SK-N-MC (cell line): ENCODE data around the gene EPHB4.
A peak's percentile ranks its signal among the peaks of the same experiment; 100 is the strongest.

Experiments
- DNase-seq: peaks from one replicate; pipeline ENCODE4 v3.0.0-alpha.2; 2011; ENCODE audit warnings: low read depth, low spot score
- H3K27ac ChIP-seq: fragments of 200-600 bp; sonication (generic); 2 replicates; pipeline ENCODE4 v1.5.1; 2016; ENCODE audit warnings: mixed run types
- H3K36me3 ChIP-seq: fragments of 200-600 bp; sonication (generic); 2 replicates; pipeline ENCODE4 v1.6.1; 2017; ENCODE audit warnings: antibody characterized with exemption, low read length, mixed read lengths; ENCODE audit not compliant: insufficient read depth
- H3K4me3 ChIP-seq: fragments of 200-600 bp; sonication (generic); 2 replicates; pipeline ENCODE4 v1.5.1; 2016
- H3K9ac ChIP-seq: fragments of 200-600 bp; sonication (generic); 2 replicates; pipeline ENCODE4 v1.8.0; 2017; ENCODE audit warnings: mixed run types, mixed read lengths; ENCODE audit not compliant: insufficient read length
- H3K9me3 ChIP-seq: fragments of 200-600 bp; sonication (generic); 2 replicates; pipeline ENCODE4 v1.6.1; 2017; ENCODE audit warnings: low read depth, mild to moderate bottlenecking, antibody characterized with exemption, low read length, moderate library complexity, mixed read lengths
- EZH2 ChIP-seq: fragments of 200-600 bp; sonication (generic); IDR thresholded peaks from one replicate; pipeline ENCODE4 v1.6.1; 2017; ENCODE audit warnings: antibody characterized with exemption
- FOXP2 ChIP-seq: optimal IDR thresholded peaks from 2 replicates; pipeline ENCODE3; 2011; ENCODE audit warnings: mild to moderate bottlenecking, moderate library complexity; ENCODE audit not compliant: insufficient read depth; ENCODE audit errors: extremely low read length, control extremely low read depth
- POLR2AphosphoS5 ChIP-seq: IDR thresholded peaks from 2 replicates; pipeline ENCODE4 v1.6.1; 2012; ENCODE audit warnings: mild to moderate bottlenecking, low read depth, low read length, borderline replicate concordance

The EPHB4 gene

GRCh38 chr7:100866729-100867039 is 39.4 kb upstream of the EPHB4 start:
- TF ChIP-seq POLR2AphosphoS5 (no peak), FOXP2 (no peak), EZH2 (no peak)
- H3K27ac ChIP-seq = peak overlapping the region; percentile 98
- peak overlapping the region; percentile 92 for H3K4me3 ChIP-seq
- H3K36me3 ChIP-seq = peaks cover 19% of the 10 kb centered on the region
- H3K9ac ChIP-seq = peak overlapping the region; percentile 98
- no peaks in the 10 kb centered on the region for H3K9me3 ChIP-seq
- DNase-seq = no peak

GRCh38 chr7:100865938-100866728 is 38.8 kb upstream of the EPHB4 start:
- Histone ChIP-seq H3K36me3 (peaks cover 14% of the 10 kb centered on the region), H3K4me3 (peak overlapping the region; percentile 92), H3K27ac (peak overlapping the region; percentile 98), H3K9ac (peak overlapping the region; percentile 98), H3K9me3 (no peaks in the 10 kb centered on the region)
- DNase-seq = no peak
- TF ChIP-seq FOXP2 (no peak), EZH2 (no peak), POLR2AphosphoS5 (no peak; the same call in 1 of the 2 replicates)

DNA sequence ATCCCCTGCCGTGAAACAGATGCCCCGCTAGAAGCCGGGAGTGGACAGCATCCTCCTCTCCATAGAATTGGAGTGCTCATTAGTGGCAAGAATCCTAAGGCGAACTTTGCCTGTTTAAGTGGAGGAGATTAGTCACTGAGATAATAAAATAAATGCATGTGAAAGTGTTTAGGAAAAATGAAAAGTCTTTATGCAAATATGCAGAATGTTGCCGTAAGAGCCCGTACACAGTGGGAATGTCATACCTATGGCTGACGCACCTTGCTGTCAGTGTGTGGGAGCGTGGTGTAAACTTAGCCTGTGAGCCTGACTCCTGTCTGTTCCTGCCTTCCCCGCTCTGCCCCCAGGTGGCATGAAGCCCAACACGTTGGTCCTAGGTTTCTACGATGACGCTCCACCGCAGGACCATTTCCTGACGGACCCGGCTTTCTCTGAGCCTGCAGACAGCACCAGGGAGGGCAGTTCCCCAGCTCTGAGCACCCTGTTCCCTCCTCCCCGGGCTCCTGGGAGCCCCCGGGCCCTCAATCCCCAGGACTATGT is 38.1 kb upstream of the EPHB4 start:
- Histone ChIP-seq H3K9me3 (no peaks in the 10 kb centered on the region), H3K36me3 (peaks cover 7% of the 10 kb centered on the region; the same call in 1 of the 2 replicates), H3K4me3 (peak overlapping the region; percentile 92), H3K9ac (peak overlapping the region; percentile 98), H3K27ac (peak overlapping the region; percentile 98)
- no peak for DNase-seq
- TF ChIP-seq POLR2AphosphoS5 = no peak

- DNase-seq = no peak
- no peak for TF ChIP-seq EZH2
- TF ChIP-seq POLR2AphosphoS5 = no peak
- TF ChIP-seq FOXP2 = no peak
- Histone ChIP-seq H3K27ac (peak overlapping the region; percentile 98), H3K9me3 (no peaks in the 10 kb centered on the region), H3K9ac (no peak overlapping the region), H3K4me3 (no peak overlapping the region), H3K36me3 (no peaks in the 10 kb centered on the region; the same call in 1 of the 2 replicates)
Observed at GRCh38 chr7:100864263-100864845, 37.0 kb upstream of the EPHB4 start.

DNA sequence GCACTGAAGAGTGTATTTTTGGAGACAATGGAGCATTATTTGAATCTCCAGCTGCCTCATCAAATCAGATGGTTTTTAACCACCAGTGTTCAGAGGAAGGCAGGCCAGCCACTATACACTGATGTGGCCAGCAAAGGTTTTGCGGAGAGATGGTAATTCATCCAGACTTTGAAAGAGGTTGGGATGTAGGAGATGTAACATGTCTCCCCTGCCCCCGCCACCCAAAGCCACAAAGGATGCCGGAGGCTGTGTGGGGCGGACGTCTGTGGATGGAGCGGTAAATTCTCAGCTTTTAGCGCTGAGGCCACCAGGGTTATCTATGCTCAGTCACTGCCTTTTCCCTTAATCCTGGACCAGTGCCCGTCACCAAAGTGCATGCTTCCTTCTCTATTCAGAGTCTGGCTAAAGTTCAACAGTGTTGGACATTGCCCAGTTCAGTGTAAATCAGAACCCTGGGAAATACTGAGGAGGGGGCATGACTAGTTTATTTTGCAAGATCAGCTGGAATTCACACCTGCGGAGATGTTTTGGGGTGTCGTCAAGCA is 36.2 kb upstream of the EPHB4 start:
- Histone ChIP-seq H3K27ac (no peak overlapping the region), H3K9ac (no peak overlapping the region), H3K4me3 (no peak overlapping the region), H3K9me3 (no peaks in the 10 kb centered on the region), H3K36me3 (no peaks in the 10 kb centered on the region)
- TF ChIP-seq POLR2AphosphoS5 = no peak
- TF ChIP-seq FOXP2 = no peak
- TF ChIP-seq EZH2 = no peak
- DNase-seq = no peak

DNA sequence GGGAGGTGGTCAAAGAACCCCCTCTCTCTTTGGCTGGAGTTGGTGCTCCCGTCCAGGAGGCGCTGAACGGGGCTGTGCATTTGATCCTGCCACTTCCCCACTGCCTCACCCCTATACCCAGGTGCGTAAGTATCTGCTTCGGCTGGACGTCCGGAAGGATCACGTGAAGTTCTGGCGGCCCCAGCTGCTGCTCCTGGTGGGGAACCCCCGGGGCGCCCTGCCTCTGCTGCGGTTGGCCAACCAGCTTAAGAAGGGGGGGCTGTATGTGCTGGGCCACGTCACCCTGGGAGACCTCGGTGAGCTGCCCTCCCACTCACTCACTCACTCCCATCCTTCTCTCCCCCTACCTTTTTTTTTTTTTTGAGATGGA is 34.3 kb upstream of the EPHB4 start:
- Histone ChIP-seq H3K9me3 (no peaks in the 10 kb centered on the region), H3K9ac (no peak overlapping the region), H3K4me3 (no peak overlapping the region), H3K36me3 (no peaks in the 10 kb centered on the region), H3K27ac (no peak overlapping the region)
- DNase-seq = no peak
- TF ChIP-seq EZH2 (no peak), FOXP2 (no peak), POLR2AphosphoS5 (no peak)

DNA sequence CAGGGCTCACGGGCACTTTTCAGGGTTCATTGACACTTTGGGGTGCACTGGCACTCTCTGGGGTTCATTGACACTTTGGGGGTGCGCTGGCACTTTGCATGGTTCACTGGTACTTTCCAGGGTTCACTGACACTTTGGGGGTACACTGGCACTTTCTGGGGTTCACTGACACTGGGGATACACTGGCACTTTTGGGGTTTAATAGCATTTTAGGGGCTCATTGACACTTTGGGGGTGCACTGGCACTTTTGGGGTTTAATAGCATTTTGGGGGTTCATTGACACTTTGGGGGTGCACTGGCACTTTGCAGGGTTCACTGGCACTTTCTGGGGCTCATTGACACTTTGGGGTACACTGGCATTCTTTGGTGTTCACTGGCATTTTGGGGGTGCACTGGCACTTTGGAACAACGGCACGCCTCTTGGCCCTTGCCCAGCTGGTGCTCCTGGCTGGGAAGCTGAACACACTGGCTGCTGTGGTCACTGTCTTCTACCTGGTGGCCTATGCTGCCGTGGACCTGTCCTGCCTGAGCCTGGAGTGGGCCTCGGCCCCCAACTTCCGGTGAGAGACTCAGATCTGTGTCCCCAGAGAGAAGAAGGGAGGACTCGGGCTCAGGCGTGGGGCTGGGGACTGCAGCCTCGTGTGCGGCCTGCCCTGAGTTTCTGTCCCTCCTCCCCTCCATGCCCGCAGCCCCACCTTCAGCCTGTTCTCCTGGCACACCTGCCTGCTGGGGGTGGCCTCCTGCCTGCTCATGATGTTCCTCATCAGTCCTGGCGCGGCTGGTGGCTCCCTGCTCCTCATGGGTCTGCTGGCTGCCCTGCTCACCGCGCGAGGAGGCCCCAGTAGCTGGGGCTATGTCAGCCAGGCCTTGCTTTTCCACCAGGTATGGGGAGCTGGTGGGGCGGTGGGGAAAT is 33.6 kb upstream of the EPHB4 start:
- Histone ChIP-seq H3K9me3 (no peaks in the 10 kb centered on the region), H3K4me3 (no peak overlapping the region), H3K9ac (no peak overlapping the region), H3K36me3 (no peaks in the 10 kb centered on the region), H3K27ac (no peak overlapping the region)
- no peak for DNase-seq
- TF ChIP-seq FOXP2 = no peak
- no peak for TF ChIP-seq EZH2
- no peak for TF ChIP-seq POLR2AphosphoS5

DNA sequence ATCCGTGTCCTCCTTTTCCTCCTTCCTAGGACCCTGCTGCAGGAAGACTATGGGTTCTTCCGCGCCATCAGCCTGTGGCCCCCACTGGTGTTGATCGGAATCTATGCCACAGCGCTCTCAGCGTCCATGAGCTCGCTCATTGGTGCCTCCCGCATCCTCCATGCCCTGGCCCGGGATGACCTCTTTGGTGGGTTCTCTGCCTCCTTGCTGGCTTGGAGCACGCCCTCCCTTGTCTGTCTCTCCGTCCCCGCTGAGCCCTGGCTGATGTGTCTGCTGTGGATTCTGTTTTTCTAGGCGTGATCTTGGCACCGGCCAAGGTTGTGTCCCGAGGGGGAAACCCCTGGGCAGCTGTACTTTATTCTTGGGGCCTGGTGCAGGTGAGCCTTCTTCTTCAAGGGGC is 32.5 kb upstream of the EPHB4 start:
- no peak overlapping the region for H3K9ac ChIP-seq
- H3K9me3 ChIP-seq = no peaks in the 10 kb centered on the region
- no peaks in the 10 kb centered on the region for H3K36me3 ChIP-seq
- TF ChIP-seq EZH2 = no peak
- no peak for DNase-seq
- no peak overlapping the region for H3K4me3 ChIP-seq
- no peak overlapping the region for H3K27ac ChIP-seq
